HG03354 (cell line): ENCODE measurements around the gene CD44.
"Not testable (repeated sequence)": the region's sequence is repeated elsewhere in the genome, so short reads cannot be mapped to it uniquely, and the experiment has no call there.

ENCODE experiments used
- ATAC-seq: cut with Tn5 transposase; IDR thresholded peaks from one replicate; pipeline ENCODE4 v1.9.1; 2021; ENCODE audit warnings: mild to moderate bottlenecking; ENCODE audit not compliant: unreplicated experiment, poor library complexity, severe bottlenecking

CD44 gene

DNA sequence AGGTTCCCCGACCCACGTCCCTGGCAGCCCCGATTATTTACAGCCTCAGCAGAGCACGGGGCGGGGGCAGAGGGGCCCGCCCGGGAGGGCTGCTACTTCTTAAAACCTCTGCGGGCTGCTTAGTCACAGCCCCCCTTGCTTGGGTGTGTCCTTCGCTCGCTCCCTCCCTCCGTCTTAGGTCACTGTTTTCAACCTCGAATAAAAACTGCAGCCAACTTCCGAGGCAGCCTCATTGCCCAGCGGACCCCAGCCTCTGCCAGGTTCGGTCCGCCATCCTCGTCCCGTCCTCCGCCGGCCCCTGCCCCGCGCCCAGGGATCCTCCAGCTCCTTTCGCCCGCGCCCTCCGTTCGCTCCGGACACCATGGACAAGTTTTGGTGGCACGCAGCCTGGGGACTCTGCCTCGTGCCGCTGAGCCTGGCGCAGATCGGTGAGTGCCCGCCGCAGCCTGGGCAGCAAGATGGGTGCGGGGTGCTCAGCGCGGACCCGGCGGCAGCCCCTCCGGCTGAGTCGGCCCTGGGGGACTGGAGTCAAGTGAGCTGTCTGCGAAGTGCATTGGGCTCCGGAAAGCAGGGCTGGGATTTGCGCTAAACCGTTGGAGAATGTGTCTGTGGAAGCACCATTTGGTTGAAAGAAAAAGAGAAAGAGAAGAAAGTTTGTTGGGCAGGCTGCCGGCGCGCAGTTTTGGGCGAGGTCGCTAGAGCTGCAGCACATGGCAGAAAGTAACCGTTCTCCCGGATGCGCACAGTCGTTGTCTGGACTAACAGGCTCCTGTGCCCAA is at the start of gene CD44:
Gene CD44, plus strand, starts transcription at position 229 of the 779 bp plus-strand sequence. Its CDS starts 133 bp downstream, at position 362.
- ATAC-seq, result peak; percentile 57

DNA sequence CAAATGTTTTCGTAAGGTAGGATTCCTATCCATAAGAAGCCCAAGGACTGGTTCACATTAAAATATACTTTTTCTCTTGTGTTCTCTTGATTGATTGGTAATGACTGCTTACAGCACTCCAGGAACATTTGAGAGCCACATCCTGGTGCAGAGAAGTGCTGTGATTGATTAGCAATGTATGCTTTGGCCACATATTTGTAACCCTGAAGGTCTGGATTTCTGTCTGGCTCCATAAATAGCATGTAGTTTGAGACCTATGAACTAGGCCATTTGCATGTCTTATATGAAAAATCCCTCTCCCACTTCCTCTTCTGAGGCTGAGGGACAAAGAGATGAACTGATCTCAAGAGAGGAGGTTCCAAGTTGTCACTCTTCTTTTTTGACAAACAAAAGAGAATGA is 49.3 kb upstream of the CD44 start:
- peak; percentile 69 for ATAC-seq

GRCh38 chr11:35090125-35090524 is 48.8 kb upstream of the CD44 start:
- ATAC-seq, result peak; percentile 40

GRCh38 chr11:35090991-35091390 is 48.0 kb upstream of the CD44 start:
- ATAC-seq, result not testable (repeated sequence)

GRCh38 chr11:35096723-35097122 is 42.2 kb upstream of the CD44 start:
- no peak for ATAC-seq

- ATAC-seq, result no peak
Observed at GRCh38 chr11:35097814-35098455, 41.0 kb upstream of the CD44 start.

DNA sequence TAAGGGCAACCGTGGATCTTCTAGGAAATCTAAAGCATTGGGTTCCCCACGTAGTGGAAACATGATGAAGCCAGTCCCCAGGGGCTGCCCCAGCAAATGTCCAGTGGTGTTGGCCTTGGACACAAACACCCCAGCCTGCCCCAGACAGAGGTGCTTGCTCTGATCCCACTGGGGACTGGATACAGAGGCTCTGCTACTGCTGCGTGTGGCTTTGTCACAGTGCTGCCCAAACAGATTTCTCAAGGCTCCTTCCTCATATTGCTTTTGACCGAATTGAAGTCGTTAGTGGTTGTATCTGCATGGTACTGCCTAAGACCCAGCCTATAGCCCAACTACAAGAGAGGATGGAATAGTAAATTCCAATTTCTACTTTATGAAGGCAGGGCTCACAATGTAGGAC is 40.1 kb upstream of the CD44 start:
- ATAC-seq, result no peak

GRCh38 chr11:35099278-35100012 is 39.5 kb upstream of the CD44 start:
- ATAC-seq, result no peak

GRCh38 chr11:35100013-35100383 is 39.0 kb upstream of the CD44 start:
- no peak for ATAC-seq

DNA sequence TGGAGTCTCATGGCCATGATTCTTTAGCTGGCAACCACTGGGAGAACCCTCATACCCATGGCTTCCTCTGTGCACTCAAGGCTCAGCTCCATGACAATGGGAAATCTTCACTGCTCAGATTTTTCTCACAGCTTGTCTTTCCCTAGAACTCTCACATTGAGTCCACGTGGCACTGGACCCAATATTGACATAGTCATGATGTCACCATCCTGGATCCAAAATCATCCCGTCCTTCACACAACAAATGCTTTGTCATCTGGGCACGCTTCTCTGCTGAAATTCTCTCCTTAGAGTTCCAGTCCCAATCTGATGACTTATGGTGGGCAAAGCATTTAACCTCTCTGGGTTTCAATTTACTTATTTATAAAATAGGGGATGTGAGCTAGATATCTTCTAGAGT is 37.7 kb upstream of the CD44 start:
- no peak for ATAC-seq

GRCh38 chr11:35102267-35102666 is 36.7 kb upstream of the CD44 start:
- no peak for ATAC-seq

GRCh38 chr11:35103366-35104208 is 35.4 kb upstream of the CD44 start:
- ATAC-seq, result no peak

- ATAC-seq, result no peak
Observed at GRCh38 chr11:35104655-35105054, 34.3 kb upstream of the CD44 start.

DNA sequence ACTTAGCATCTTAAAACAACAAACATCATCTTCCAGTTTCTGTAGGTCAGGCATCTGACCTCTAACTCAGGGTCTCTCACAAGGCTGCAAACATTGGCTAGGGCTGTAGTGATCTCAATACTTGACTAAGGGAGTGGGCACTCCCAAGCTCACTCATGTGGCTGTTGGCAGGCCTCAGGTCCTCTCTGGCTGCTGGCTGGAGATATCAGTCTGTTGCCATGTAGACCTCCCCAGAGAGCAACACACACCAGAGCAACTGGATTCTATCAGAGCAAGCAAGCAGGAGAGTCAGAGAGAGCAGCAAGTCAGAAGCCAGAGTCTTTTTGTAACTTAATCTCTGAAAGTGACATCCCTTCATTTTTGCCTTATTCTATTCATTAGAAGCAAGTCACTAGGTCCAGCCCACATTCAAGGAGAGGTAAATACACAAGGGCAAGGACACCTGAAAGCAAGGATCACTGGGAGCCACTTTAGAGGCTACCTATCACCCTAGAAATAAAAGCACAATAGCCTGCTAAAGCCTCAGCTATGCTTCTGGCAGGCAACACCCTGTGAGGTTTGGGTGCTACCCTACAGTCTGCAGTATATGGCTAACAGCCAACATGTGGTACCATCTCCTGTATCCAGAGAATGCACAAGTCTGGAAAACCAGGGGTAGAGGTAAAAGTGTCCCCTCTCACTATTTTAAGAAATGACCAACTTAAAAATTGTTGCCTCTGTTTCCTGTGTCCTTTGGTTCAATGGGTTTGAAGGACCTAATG is 33.5 kb upstream of the CD44 start:
- no peak for ATAC-seq

- peak; percentile 66 for ATAC-seq
Observed at GRCh38 chr11:35106595-35106994, 32.4 kb upstream of the CD44 start.

GRCh38 chr11:35107861-35108260 is 31.1 kb upstream of the CD44 start:
- ATAC-seq, result peak; percentile 42

- ATAC-seq, result not testable (repeated sequence)
Observed at GRCh38 chr11:35108336-35108735, 30.6 kb upstream of the CD44 start.

DNA sequence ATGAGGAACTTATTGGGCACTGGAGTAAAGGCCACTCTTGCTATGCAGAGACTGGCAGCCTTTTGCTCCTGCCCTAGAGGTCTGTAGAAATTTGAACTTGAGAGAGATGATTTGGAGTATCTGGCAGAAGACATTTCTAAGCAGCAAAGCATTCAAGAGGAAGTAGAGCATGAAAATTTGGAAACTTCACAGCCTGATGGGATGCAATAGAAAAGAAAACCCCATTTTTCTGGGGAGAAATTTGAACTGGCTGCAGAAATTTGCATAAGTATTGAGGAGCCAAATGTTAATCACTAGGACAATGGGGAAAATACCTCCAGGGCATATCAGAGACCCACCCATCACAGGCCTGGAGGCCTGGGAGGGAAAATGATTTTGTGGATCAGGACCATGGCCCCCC is 29.9 kb upstream of the CD44 start:
- no peak for ATAC-seq

GRCh38 chr11:35109827-35110226 is 29.1 kb upstream of the CD44 start:
- ATAC-seq, result no peak
